Dermis microvascular lymphatic vessel endothelial cell (primary cell): Measurements from ENCODE around the gene GLP2R. TPM values are rescaled to one million over a fixed set of nuclear protein-coding genes. Genes with fewer than 3 reads are reported as not detected.

Experiments
- DNase-seq, 2 donors: peaks; one replicate each; pipeline versions ENCODE4 v3.0.0 to v3.0.0-alpha.2; 2010; ENCODE audit warnings: low read depth in 2 of 2
- total RNA-seq: library from RNA; depleted of rRNA; stranded (reverse); fragments of >200 nt; gene quantifications from 2 replicates; pipeline ENCODE4 v1.2.1, GENCODE V29; 2014

Gene GLP2R
- total RNA-seq, 1 donor from 2014 or later = not detected

- no peak for DNase-seq
These were observed 24.4 kb downstream of the GLP2R start for GRCh38 chr17:9850151-9850550.

DNA sequence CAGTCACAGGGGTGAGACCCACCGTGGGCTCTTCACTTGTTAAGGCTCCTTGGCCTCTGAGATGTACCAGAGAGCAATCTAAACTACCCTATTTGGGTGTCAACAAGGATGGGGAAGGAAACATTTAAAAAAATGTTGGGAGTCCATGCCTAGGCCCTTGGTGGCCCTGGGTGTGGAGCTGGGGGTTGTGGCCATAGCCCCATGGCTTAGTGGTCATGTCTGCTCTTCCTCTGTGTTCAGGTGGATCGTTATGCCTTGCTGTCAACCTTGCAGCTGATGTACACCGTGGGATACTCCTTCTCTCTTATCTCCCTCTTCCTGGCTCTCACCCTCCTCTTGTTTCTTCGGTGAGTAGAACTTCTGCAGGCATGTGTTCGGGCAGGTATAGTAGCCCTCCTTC lies 28.5 kb downstream of the GLP2R start:
- no peak for DNase-seq

DNA sequence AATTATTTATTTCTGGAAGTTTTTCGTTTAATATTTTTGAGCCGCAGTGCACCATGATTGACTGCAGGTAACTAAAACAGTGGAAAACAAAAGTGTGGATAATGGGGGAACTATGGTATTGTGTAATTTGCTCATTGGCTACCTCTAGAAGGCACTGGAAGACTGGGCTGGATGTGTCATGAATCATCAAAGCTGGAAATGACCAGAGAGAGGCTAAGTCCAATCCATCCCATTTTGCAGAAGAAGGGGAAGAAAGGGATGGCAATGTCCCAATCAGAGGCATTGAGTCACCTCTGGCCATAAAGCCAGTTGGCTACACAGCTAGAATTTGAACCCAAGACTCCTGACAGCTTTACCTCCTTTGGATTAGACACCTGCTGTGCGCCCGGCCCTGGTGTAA lies 29.3 kb downstream of the GLP2R start:
- no peak for DNase-seq

DNA sequence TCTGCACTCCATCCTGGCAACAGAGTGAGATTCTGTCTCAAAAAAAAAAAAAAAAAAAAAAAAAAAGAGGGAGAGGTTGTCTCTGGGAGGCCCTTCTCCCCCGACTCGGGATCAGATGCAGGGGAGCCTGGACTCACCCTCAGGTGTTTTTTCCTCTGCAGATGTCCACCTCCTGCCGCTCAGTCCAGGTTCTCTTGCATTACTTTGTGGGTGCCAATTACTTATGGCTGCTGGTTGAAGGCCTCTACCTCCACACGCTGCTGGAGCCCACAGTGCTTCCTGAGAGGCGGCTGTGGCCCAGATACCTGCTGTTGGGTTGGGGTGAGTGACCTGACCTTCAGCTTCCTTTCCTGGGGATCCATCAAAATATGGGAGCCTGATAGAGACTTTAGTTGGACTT lies 34.1 kb downstream of the GLP2R start:
- no peak for DNase-seq

- DNase-seq = no peak
These were observed 35.1 kb downstream of the GLP2R start for GRCh38 chr17:9860851-9861250.

GRCh38 chr17:9862220-9862619 lies 36.5 kb downstream of the GLP2R start:
- DNase-seq = no peak

GRCh38 chr17:9862949-9863348 lies 37.2 kb downstream of the GLP2R start:
- no peak for DNase-seq

GRCh38 chr17:9865586-9865985 lies 39.9 kb downstream of the GLP2R start:
- no peak for DNase-seq

DNA sequence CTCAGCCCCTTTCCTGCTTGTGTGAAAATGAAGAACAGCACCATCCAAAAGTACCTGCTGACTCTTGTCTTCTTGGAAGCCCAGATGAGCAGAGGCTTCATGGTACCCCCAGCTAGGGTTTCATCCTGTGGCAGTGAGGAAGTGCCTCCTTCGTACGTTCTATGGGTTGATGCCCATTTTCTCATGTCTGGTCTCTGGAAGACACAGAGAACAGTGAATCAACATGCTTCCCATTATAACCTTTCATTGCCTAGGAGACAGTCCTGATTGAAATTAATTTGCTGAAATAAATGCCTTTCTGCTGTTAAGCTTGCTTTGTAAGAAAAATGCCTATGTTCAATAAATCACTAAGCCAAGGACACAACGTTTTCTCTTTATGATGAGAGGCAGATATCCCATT lies 42.8 kb downstream of the GLP2R start:
- no peak for DNase-seq

DNA sequence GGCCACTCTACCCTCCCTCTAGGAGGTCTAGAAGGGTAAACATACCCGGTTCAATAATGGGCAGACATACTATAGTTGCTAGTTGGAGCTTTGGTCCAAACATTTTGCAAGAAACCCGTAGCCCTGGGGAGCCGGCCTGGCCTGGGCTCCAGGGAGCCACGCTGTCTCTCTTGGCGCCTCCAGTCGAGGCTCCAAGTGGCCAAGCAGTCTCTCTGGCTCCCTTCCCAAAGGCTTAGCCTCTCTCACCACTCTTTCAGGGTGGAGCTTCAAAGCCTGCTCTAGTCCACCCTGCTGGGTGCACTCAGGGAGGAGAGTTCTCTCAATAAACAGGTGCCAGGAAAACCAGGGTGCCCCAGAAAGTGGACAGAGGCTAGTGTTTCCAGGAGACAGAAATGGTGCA lies 47.1 kb downstream of the GLP2R start:
- no peak for DNase-seq

GRCh38 chr17:9874722-9875121 lies 49.0 kb downstream of the GLP2R start:
- DNase-seq = no peak

- DNase-seq = no peak
These were observed 49.7 kb downstream of the GLP2R start for GRCh38 chr17:9875441-9875840.

- DNase-seq = no peak
These were observed 52.6 kb downstream of the GLP2R start for GRCh38 chr17:9878356-9878755.

DNA sequence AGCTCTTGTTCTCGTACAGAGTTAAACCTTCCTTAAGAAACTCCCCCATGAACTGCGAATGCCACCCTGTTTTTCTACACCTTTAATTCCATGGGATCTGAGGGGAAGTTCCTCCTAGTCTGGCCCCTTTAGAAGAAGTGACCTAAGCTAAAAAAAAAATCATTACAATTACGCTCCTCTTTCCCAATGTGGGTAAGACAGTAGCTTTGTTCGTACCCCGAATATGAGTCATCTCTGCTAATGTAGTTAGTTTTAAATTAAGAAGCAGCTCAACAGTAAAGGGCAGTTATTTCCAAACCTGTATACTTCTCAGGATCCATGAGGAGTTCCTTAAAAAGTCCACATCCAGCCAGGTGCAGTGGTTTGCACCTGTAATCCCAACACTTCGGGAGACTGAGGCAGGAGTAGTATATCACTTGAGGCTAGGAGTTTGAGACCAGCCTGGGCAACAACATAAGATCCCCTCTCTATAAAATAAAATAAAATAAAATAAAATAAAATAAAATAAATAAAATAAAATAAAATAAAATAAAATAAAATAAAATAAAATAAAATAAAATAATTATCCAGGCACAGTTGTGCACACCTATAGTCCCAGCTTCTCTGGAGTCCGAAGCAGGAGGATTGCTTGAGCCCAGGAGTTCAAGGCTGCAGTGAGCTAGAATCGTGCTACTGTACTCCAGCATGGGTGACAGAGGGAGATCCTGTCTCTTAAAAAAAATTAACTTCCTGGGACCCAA lies 53.2 kb downstream of the GLP2R start:
- DNase-seq = no peak

DNA sequence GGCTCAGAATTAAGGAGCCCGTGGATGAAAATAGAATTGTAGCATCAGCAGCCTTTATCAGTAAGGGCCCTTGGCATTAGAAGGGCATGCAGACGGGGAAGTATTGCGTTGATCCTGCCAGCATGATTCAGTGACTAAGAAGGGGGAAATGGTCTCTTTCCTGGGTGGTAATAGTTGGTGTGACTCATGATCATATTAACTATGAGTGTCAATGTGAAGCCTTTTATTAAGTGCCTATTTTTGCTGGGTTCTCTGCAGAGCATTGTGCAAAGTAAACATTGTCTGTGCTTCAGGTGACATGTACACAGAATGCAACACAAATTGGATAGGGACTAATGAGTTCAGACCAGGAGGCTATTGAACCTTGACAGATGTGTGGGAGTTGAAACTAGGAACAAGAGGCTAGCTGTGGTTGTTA lies 54.9 kb downstream of the GLP2R start:
- no peak for DNase-seq

DNA sequence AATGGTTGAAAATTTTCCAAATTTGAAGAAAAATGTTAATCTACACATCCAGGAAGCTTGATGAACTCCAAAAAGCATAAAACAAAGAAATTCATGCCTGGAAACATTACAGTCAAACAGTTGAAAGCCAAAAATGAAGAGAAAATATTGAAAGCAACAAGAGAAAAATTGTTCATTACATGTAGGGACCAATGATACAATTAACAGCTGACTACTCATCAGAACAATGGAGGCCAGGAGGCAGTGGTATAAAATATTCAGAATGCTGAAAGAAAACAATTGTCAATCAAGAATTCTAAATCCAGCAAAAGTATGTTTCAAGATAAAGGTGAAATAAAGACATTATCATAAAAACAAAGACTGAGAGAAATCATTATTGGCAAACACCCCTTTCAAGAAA lies 57.7 kb downstream of the GLP2R start:
- DNase-seq = no peak

GRCh38 chr17:9886141-9886930 lies 60.6 kb downstream of the GLP2R start:
- DNase-seq = no peak

- DNase-seq = no peak
These were observed 61.8 kb downstream of the GLP2R start for GRCh38 chr17:9887508-9887907.

- DNase-seq = no peak
These were observed 64.4 kb downstream of the GLP2R start for GRCh38 chr17:9890124-9890523.

DNA sequence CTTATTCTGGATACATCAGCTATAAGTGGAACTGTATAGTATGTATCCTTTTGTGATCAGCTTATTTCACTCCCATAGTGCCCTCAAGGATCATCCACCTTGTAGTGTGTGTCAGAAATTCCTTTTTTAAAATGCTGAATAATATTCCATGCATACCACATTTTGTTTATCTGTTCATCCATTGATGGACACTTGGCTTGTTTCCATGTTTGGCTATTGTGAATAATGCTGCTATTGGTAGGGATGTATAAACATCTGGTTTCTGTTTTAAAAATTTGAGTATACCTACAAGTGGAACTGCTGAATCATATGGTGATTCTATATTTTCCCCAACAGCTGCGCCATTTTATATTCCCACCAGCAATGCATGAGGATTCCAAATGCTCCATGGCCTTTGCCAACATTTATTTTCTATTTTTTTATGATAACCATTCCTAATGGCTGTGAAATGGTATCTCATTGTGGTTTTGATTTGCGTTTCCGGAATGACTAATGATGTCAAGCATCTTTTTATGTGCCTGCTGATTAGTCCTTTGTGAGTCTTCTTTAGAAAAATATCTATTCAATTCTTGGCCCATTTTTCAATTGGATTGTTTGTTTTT lies 67.8 kb downstream of the GLP2R start:
- peak; percentile 8 to 30 for DNase-seq

DNA sequence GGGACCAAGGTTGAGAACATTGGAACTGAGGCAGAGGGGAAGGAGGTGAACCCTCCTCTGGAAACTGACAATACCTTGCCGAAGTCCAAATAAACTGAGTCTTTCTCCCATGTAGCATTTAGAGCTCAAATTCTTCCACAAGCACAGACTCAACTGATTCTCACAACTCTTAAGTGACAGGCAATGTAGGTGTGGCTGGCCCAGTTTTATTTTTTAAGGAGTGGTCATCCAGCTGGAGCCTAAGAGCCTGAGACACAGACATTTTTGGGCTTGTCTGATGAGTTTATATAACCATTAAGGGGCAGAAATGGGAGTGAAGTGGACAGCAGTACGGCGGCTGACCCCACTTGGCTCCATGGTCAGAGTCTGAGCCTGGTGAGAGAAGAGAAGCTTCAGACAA lies 68.5 kb downstream of the GLP2R start:
- no peak for DNase-seq

DNA sequence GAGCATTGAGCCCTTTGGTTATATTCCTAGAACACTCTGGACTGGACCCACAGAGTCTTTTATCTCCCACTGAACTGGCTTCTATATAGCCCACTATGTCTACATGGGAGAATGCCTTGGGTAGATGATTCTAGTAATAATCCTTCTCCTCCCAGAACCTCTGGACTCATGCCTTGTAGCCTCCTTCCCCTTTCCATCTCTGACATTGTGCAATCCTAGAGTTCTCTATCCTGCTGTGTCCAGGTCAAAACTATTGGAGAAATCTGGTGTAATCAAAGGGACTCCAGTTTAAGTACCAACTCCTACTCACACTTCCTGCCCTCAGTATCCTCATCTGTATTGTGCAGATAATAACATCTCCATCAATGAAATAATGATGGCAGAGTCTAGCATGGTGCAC lies 70.2 kb downstream of the GLP2R start:
- DNase-seq = no peak
